Measurements from ENCODE around the gene TMPRSS11A. TPM values are rescaled to one million over a fixed set of nuclear protein-coding genes. Genes with fewer than 3 reads are reported as not detected.

TMPRSS11A gene
- total RNA-seq: not detected

- H3K27ac ChIP-seq: no peak within 1 kb of the TSS
- H3K4me3 ChIP-seq: no peak within 1 kb of the TSS
- H3K36me3 ChIP-seq: no peaks in the 10 kb centered on the region
- TF ChIP-seq CTCF (IDR thresholded peaks at IDR 0.05) (no peak), EP300 (IDR thresholded peaks at IDR 0.05) (no peak), POLR2A (IDR thresholded peaks at IDR 0.05) (no peak)
- H3K27me3 ChIP-seq: no peaks in the 10 kb centered on the region
- H3K4me1 ChIP-seq: no peaks in the 10 kb centered on the region
- peaks cover 0 to 8% (median 0%) of the 10 kb centered on the region in 4 donors for H3K9me3 ChIP-seq
- 48 to 65% methylated on average over 2 of the region's 2 CpGs for WGBS, 2 donors
- DNase-seq (ENCODE audit: low spot score in 2 of 2): no peak
Observed at GRCh38 chr4:67963356-67963755, at the start of gene TMPRSS11A. Gene TMPRSS11A, minus strand, starts transcription at chr4:67963493. Its CDS starts 100 bp downstream, at chr4:67963393.

GRCh38 chr4:68011684-68012083 lies 48.4 kb upstream of the TMPRSS11A start:
- no peak for DNase-seq (ENCODE audit: low spot score in 2 of 2)
- H3K27me3 ChIP-seq: no peaks in the 10 kb centered on the region
- no peak overlapping the region for H3K27ac ChIP-seq
- H3K9me3 ChIP-seq: peaks cover 0 to 3% (median 0%) of the 10 kb centered on the region in 4 donors
- no peaks in the 10 kb centered on the region for H3K36me3 ChIP-seq
- H3K4me3 ChIP-seq: no peak overlapping the region
- TF ChIP-seq EP300 (IDR thresholded peaks at IDR 0.05): no peak
- TF ChIP-seq POLR2A (IDR thresholded peaks at IDR 0.05): no peak
- TF ChIP-seq CTCF (IDR thresholded peaks at IDR 0.05): no peak
- no peaks in the 10 kb centered on the region for H3K4me1 ChIP-seq

GRCh38 chr4:68002906-68003305 lies 39.6 kb upstream of the TMPRSS11A start:
- no peak for DNase-seq (ENCODE audit: low spot score in 2 of 2)
- TF ChIP-seq CTCF (IDR thresholded peaks at IDR 0.05): no peak
- TF ChIP-seq POLR2A (IDR thresholded peaks at IDR 0.05): no peak
- TF ChIP-seq EP300 (IDR thresholded peaks at IDR 0.05): no peak
- H3K4me3 ChIP-seq: no peak overlapping the region
- H3K27me3 ChIP-seq: no peaks in the 10 kb centered on the region
- H3K9me3 ChIP-seq: peaks cover 0 to 15% (median 0%) of the 10 kb centered on the region in 4 donors
- no peaks in the 10 kb centered on the region for H3K36me3 ChIP-seq
- H3K4me1 ChIP-seq: no peaks in the 10 kb centered on the region
- no peak overlapping the region for H3K27ac ChIP-seq

GRCh38 chr4:67996127-67996526 lies 32.8 kb upstream of the TMPRSS11A start:
- 92 to 95% methylated on average over 1 of the region's 1 CpG for WGBS, 2 donors
- Histone ChIP-seq H3K27ac (no peak overlapping the region), H3K36me3 (no peaks in the 10 kb centered on the region), H3K4me3 (no peak overlapping the region), H3K4me1 (no peaks in the 10 kb centered on the region), H3K27me3 (no peaks in the 10 kb centered on the region), H3K9me3 (no peaks in the 10 kb centered on the region)
- no peak for DNase-seq (ENCODE audit: low spot score in 2 of 2)
- no peak for TF ChIP-seq EP300 (IDR thresholded peaks at IDR 0.05)
- TF ChIP-seq POLR2A (IDR thresholded peaks at IDR 0.05): no peak
- no peak for TF ChIP-seq CTCF (IDR thresholded peaks at IDR 0.05)

- Histone ChIP-seq H3K4me3 (no peak overlapping the region), H3K27ac (no peak overlapping the region), H3K27me3 (no peaks in the 10 kb centered on the region), H3K36me3 (no peaks in the 10 kb centered on the region), H3K4me1 (no peaks in the 10 kb centered on the region), H3K9me3 (no peaks in the 10 kb centered on the region)
- DNase-seq (ENCODE audit: low spot score in 2 of 2): no peak
- 87% methylated on average over 5 of the region's 5 CpGs for WGBS, 2 donors
- TF ChIP-seq CTCF (IDR thresholded peaks at IDR 0.05) (no peak), POLR2A (IDR thresholded peaks at IDR 0.05) (no peak), EP300 (IDR thresholded peaks at IDR 0.05) (no peak)
Observed at GRCh38 chr4:67988991-67989390, 25.7 kb upstream of the TMPRSS11A start.
